GM18505 (cell line): ENCODE measurements around the gene SLC6A9.

Experiments
- ATAC-seq: cut with Tn5 transposase; IDR thresholded peaks from one replicate; pipeline ENCODE4 v1.9.1; 2021; ENCODE audit not compliant: unreplicated experiment
- POLR2A ChIP-seq: IDR thresholded peaks from 4 replicates; pipeline ENCODE4 v1.6.1; 2011; ENCODE audit warnings: borderline replicate concordance; ENCODE audit not compliant: insufficient read depth, insufficient read length; ENCODE audit errors: extremely low read depth

Gene SLC6A9

GRCh38 chr1:43949678-43950077 is 81.6 kb downstream of the SLC6A9 start:
- no peak for TF ChIP-seq POLR2A
- no peak for ATAC-seq

GRCh38 chr1:43947874-43948437 is 83.3 kb downstream of the SLC6A9 start:
- no peak for TF ChIP-seq POLR2A
- no peak for ATAC-seq

GRCh38 chr1:43947061-43947873 is 84.0 kb downstream of the SLC6A9 start:
- no peak for TF ChIP-seq POLR2A
- ATAC-seq = no peak
